ENCODE measurements around the gene PRR5L.
"Not testable (repeated sequence)": the region's sequence is repeated elsewhere in the genome, so short reads cannot be mapped to it uniquely, and the experiment has no call there.

PRR5L gene

GRCh38 chr11:36500315-36500721 is 204.2 kb downstream of the PRR5L start:
- peak; percentile 69 for DNase-seq (ENCODE audit: low read depth)

GRCh38 chr11:36501236-36501635 is 205.1 kb downstream of the PRR5L start:
- DNase-seq (ENCODE audit: low read depth) = no peak

GRCh38 chr11:36507824-36508489 is 211.9 kb downstream of the PRR5L start:
- no peak for DNase-seq (ENCODE audit: low read depth)

- DNase-seq (ENCODE audit: low read depth) = no peak
Observed at GRCh38 chr11:36508743-36509142, 212.7 kb downstream of the PRR5L start.

- no peak for DNase-seq (ENCODE audit: low read depth)
Observed at GRCh38 chr11:36509201-36509639, 213.1 kb downstream of the PRR5L start.

- DNase-seq (ENCODE audit: low read depth) = peak; percentile 67
Observed at GRCh38 chr11:36509694-36510593, 213.9 kb downstream of the PRR5L start, which contains the start of gene TRAF6. TSS of gene TRAF6 (minus strand) at chr11:36510272. CDS start at chr11:36501515, 8,757 bp downstream.

GRCh38 chr11:36510594-36510942 is 214.5 kb downstream of the PRR5L start:
- DNase-seq (ENCODE audit: low read depth) = no peak

GRCh38 chr11:36511062-36511461 is 215.0 kb downstream of the PRR5L start:
- not testable (repeated sequence) for DNase-seq (ENCODE audit: low read depth)

- DNase-seq (ENCODE audit: low read depth) = no peak
Observed at GRCh38 chr11:36512016-36512415, 215.9 kb downstream of the PRR5L start.

- no peak for DNase-seq (ENCODE audit: low read depth)
Observed at GRCh38 chr11:36513965-36514364, 217.9 kb downstream of the PRR5L start.
